Measurements from ENCODE around the gene TRAPPC14. TPM values are rescaled to one million over a fixed set of nuclear protein-coding genes. Genes with fewer than 3 reads are reported as not detected.

Gene TRAPPC14
- total RNA-seq, 2 experiments from 2014 or later: 15.7 to 17.4 TPM

DNA sequence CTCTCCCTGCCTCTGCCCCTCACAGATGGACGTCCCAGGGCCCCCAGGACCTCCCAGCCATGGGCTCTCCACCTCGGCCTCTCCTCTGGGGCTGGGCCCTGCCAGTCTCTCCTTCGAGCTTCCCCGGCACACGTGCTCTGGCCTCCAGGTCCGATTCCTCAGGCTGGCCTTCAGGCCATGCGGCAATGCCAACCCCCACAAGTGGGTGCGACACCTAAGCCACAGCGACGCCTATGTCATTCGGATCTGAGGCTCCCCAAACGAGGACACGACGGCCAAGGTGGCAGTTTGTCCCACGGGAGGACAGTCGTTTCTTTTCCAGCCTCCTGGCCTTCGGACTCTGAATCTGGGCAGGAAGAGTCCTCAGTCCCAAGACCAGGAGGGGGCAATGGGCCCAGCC lies 51.9 kb downstream of the TRAPPC14 start:
- TF ChIP-seq CTCF (IDR thresholded peaks at IDR 0.05): no peak
- Mint-ChIP-seq H3K4me1 (ENCODE audit: low read depth) (peaks cover 8% of the 10 kb centered on the region), H3K27ac (no peak overlapping the region), H3K27me3 (no peaks in the 10 kb centered on the region), H3K36me3 (ENCODE audit: low read depth) (peaks cover 20% of the 10 kb centered on the region), H3K9me3 (no peaks in the 10 kb centered on the region), H3K4me3 (no peak overlapping the region)
- POLR2A ChIA-PET: interaction anchor here (1.4 to 8.5 kb wide), 2 partner anchors 14 to 16 kb away, joined by 3 to 187 read pairs; partner anchors contain the start of gene COPS6
- CTCF ChIA-PET: no interaction called here
- no peak for ATAC-seq
- DNase-seq: no peak
- intact Hi-C loops (cut with micrococcal nuclease): no loop called here

DNA sequence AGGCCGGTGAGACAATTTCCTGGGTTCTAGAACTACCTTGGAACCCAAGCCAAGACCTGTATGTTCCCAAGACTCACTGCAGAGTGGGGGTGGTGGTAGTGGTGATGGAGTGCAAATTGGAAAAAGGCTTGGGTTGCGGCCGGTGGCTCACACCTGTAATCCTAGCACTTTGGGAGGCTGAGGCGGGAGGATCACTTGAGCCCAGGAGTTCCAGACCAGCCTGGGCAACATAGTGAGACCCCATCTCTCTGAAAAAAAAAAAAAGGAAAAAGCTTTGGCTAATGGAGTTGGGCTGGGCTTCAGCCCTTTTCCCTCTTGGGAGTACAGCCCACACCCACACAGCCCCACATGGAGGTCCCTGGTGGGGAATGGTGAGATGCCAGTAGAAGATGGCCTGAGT lies 53.0 kb downstream of the TRAPPC14 start:
- peaks cover 8% of the 10 kb centered on the region for H3K4me1 Mint-ChIP-seq (ENCODE audit: low read depth)
- no peaks in the 10 kb centered on the region for H3K27me3 Mint-ChIP-seq
- ChIA-PET POLR2A (interaction anchor here (1.4 to 8.5 kb wide), 3 partner anchors 7 to 15 kb away, joined by 3 to 187 read pairs (median 59); partner anchors contain the start of gene COPS6), CTCF (interaction anchor here (1.2 to 1.5 kb wide), 2 partner anchors 25 to 115 kb away, joined by 3 to 4 read pairs; no protein-coding TSS in a partner anchor)
- intact Hi-C loops (cut with micrococcal nuclease): no loop called here
- no peak for TF ChIP-seq CTCF (IDR thresholded peaks at IDR 0.05)
- peaks cover 16% of the 10 kb centered on the region for H3K36me3 Mint-ChIP-seq (ENCODE audit: low read depth)
- no peak overlapping the region for H3K27ac Mint-ChIP-seq
- no peak overlapping the region for H3K4me3 Mint-ChIP-seq
- no peaks in the 10 kb centered on the region for H3K9me3 Mint-ChIP-seq
- DNase-seq (no peak), ATAC-seq (no peak)

Small RNA genes lying within 50 kb of the gene (microRNA-seq; reads per million reads assigned to microRNA genes)
- not detected for gene MIR4658 (ENCODE audit: borderline microRNAs expressed, borderline replicate concordance)

Other genes with a start within 250 kb of the TRAPPC14 start
- gene TRIM4, start 239.2 kb downstream of the TRAPPC14 start, total RNA-seq: 10 to 100 TPM; 22.2 to 22.3 TPM
- gene GJC3, start 229.1 kb downstream of the TRAPPC14 start, total RNA-seq: under 1 TPM; 0.41 to 0.47 TPM
- gene AZGP1, start 182.7 kb downstream of the TRAPPC14 start, total RNA-seq: not detected
- 10 to 100 TPM; 41.9 to 47.3 TPM for gene ZKSCAN1, start 143.1 kb downstream of the TRAPPC14 start, total RNA-seq
- gene ZSCAN21, start 108.9 kb downstream of the TRAPPC14 start, total RNA-seq: 1 to 10 TPM; 6.3 to 6.9 TPM
- gene ZNF3, start 77.0 kb downstream of the TRAPPC14 start, total RNA-seq: 10 to 100 TPM; 16.4 to 18.9 TPM
- 10 to 100 TPM; 81.3 to 86.3 TPM for gene COPS6, start 69.8 kb downstream of the TRAPPC14 start, total RNA-seq
- gene MCM7, start 57.3 kb downstream of the TRAPPC14 start, total RNA-seq: 100 to 1,000 TPM; 456 to 476 TPM
- 10 to 100 TPM in 1 of 2 experiments, 1 to 10 TPM in 1; 9.8 to 10.9 TPM for gene AP4M1, start 57.1 kb downstream of the TRAPPC14 start, total RNA-seq
- gene TAF6, start 39.4 kb downstream of the TRAPPC14 start, total RNA-seq: 10 to 100 TPM; 48.6 to 55.3 TPM
- gene CNPY4, start 39.1 kb downstream of the TRAPPC14 start, total RNA-seq: 10 to 100 TPM in 1 of 2 experiments, 1 to 10 TPM in 1; 9.8 to 10.4 TPM
- gene MBLAC1, start 31.8 kb downstream of the TRAPPC14 start, total RNA-seq: 1 to 10 TPM; 1.9 to 2.1 TPM
- 100 to 1,000 TPM; 108 to 116 TPM for gene LAMTOR4, start 9.8 kb downstream of the TRAPPC14 start, total RNA-seq
- 1 to 10 TPM; 2.4 to 2.7 TPM for gene GAL3ST4, start 9.9 kb upstream of the TRAPPC14 start, total RNA-seq
- 1 to 10 TPM; 3.7 to 4.3 TPM for gene GPC2, start 18.7 kb upstream of the TRAPPC14 start, total RNA-seq
- 10 to 100 TPM; 13.2 to 15.8 TPM for gene STAG3, start 19.2 kb upstream of the TRAPPC14 start, total RNA-seq
- 10 to 100 TPM; 29.8 to 30.2 TPM for gene PVRIG, start 61.2 kb upstream of the TRAPPC14 start, total RNA-seq
- not detected for gene SPDYE3, start 149.0 kb upstream of the TRAPPC14 start, total RNA-seq
- 10 to 100 TPM; 43.7 to 46.8 TPM for gene PILRB, start 199.4 kb upstream of the TRAPPC14 start, total RNA-seq
- 1 to 10 TPM; 5.8 to 6.6 TPM for gene PILRA, start 214.8 kb upstream of the TRAPPC14 start, total RNA-seq